Measurements from ENCODE around the gene USP48. TPM values are rescaled to one million over a fixed set of nuclear protein-coding genes. Genes with fewer than 3 reads are reported as not detected.

Gene USP48
- total and polyA plus RNA-seq, 2 of the 13 experiments (the other 11 are each of a cell fraction or from before 2014, with no cell fraction given) = 30.4 to 30.7 TPM

DNA sequence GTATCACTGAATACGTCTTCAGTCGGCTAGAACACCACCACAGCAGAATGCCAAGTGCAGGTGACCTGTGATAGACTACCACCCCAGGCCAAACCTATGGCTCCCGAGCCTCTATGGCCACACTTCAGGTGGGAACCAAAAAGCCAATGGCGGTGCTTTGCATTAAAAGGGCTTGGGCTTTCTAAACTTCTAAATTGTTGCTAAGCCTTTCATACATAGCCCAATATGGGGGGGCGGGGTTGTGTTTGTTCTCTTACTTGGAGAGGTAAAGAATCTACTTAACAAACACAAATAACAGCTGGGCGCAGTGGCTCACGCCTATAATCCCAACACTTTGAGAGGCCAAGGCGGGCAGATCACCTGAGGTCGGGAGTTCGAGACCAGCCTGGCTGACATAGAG lies 19.7 kb downstream of the USP48 start (continued):
- TF ChIP-seq ZNF543 (CRISPR knock-in tag; IDR thresholded peaks at IDR 0.05) = no peak
- TF ChIP-seq, protein P1, sequence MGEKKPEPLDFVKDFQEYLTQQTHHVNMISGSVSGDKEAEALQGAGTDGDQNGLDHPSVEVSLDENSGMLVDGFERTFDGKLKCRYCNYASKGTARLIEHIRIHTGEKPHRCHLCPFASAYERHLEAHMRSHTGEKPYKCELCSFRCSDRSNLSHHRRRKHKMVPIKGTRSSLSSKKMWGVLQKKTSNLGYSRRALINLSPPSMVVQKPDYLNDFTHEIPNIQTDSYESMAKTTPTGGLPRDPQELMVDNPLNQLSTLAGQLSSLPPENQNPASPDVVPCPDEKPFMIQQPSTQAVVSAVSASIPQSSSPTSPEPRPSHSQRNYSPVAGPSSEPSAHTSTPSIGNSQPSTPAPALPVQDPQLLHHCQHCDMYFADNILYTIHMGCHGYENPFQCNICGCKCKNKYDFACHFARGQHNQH (CRISPR knock-in tag; IDR thresholded peaks at IDR 0.05) = no peak
- no peak for TF ChIP-seq ZNF484 (CRISPR knock-in tag; IDR thresholded peaks at IDR 0.05; ENCODE audit: borderline replicate concordance, low read depth)
- TF ChIP-seq CHD4 (IDR thresholded peaks at IDR 0.05; ENCODE audit: borderline replicate concordance, low read length) = no peak
- no peak for TF ChIP-seq MEIS2 (CRISPR knock-in tag; IDR thresholded peaks at IDR 0.05)
- TF ChIP-seq ZNF446 (CRISPR knock-in tag; IDR thresholded peaks at IDR 0.05) = no peak
- no peak for TF ChIP-seq ATF7-NPFF (CRISPR knock-in tag; IDR thresholded peaks at IDR 0.05; ENCODE audit: low read depth)

- H3K27ac ChIP-seq (ENCODE audit: extremely low read length, insufficient read depth, low read length) = no peak overlapping the region
- in situ Hi-C loops (cut with HindIII; ENCODE audit: extremely low pct_ligation_motif_present, low pct_unique_long_range_greater_than_20kb) = no loop called here
- intact Hi-C loops (cut with micrococcal nuclease; ENCODE audit: unreplicated experiment) = no loop called here
- H3K36me3 ChIP-seq (replicated peaks in 1 of 2; ENCODE audit: control insufficient read depth in 1 of 2, insufficient read depth in 2 of 2, low read length in 2 of 2) = 0 out of 5 replicates have a peak, but pooled peaks cover 0 to 2% of the 10 kb centered on the region in 2 experiments
- peaks cover 66% of the 10 kb centered on the region for H3K79me2 ChIP-seq (ENCODE audit: insufficient read depth, low read length)
- BruUV-seq (replicated peaks) = no TSS peak
- no peak overlapping the region for H2AFZ ChIP-seq (ENCODE audit: low read length)
- WGBS (ENCODE audit: low lambda C conversion rate) = 99% methylated on average over 8 of the region's 8 CpGs
- POLR2A ChIA-PET = no interaction called here
- H3K4me1 ChIP-seq (ENCODE audit: insufficient read depth, low read length) = peaks cover 19% of the 10 kb centered on the region
- no peaks in the 10 kb centered on the region for H3K27me3 ChIP-seq (ENCODE audit: control insufficient read depth in 1 of 2, insufficient read depth in 2 of 2, low read length in 2 of 2)
- no peak for ATAC-seq
- DNase-seq (ENCODE audit: low spot score) = no peak
- FAIRE-seq = no peak
- CTCF ChIA-PET (ENCODE audit: low intra/inter-chr PET ratio, low total read pairs) = no interaction called here
- no peak overlapping the region for H3K9ac ChIP-seq (ENCODE audit: insufficient read depth, low read depth, low read length)
- no peak overlapping the region for H3K4me3 ChIP-seq (replicated peaks in 1 of 3; ENCODE audit: insufficient read depth in 1 of 3, low read depth in 2 of 3, low read length in 3 of 3)
- no peaks in the 10 kb centered on the region for H3K9me3 ChIP-seq (ENCODE audit: low read length)
- peaks cover 19% of the 10 kb centered on the region for H4K20me1 ChIP-seq (ENCODE audit: insufficient read depth, low read length)
- no peak overlapping the region for H3K4me2 ChIP-seq (ENCODE audit: low read depth, low read length)
- no peak for TF ChIP-seq ZNF703 (CRISPR knock-in tag; IDR thresholded peaks at IDR 0.05; ENCODE audit: borderline replicate concordance)
- no peak for TF ChIP-seq PCBP1 (IDR thresholded peaks at IDR 0.05; ENCODE audit: borderline replicate concordance, low read depth, low read length)
- TF ChIP-seq, protein P2, sequence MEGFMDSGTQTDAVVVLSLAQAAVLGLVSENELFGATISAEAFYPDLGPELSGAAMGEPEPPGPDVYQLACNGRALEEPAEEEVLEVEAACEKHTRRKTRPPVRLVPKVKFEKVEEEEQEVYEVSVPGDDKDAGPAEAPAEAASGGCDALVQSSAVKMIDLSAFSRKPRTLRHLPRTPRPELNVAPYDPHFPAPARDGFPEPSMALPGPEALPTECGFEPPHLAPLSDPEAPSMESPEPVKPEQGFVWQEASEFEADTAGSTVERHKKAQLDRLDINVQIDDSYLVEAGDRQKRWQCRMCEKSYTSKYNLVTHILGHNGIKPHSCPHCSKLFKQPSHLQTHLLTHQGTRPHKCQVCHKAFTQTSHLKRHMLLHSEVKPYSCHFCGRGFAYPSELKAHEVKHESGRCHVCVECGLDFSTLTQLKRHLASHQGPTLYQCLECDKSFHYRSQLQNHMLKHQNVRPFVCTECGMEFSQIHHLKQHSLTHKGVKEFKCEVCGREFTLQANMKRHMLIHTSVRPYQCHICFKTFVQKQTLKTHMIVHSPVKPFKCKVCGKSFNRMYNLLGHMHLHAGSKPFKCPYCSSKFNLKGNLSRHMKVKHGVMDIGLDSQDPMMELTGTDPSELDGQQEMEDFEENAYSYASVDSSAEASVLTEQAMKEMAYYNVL (CRISPR knock-in tag; IDR thresholded peaks at IDR 0.05; ENCODE audit: borderline replicate concordance) = no peak
- TF ChIP-seq TBP (CRISPR knock-in tag; IDR thresholded peaks at IDR 0.05) = no peak
- TF ChIP-seq ZNF431 (CRISPR knock-in tag; IDR thresholded peaks at IDR 0.05; ENCODE audit: borderline replicate concordance, low read depth) = no peak
- TF ChIP-seq FOXP1 (IDR thresholded peaks at IDR 0.05) = no peak
- TF ChIP-seq FOXP1 (CRISPR knock-in tag; IDR thresholded peaks at IDR 0.05) = no peak
- TF ChIP-seq JUN (CRISPR knock-in tag; IDR thresholded peaks at IDR 0.05) = no peak
- no peak for TF ChIP-seq MED8 (CRISPR knock-in tag; IDR thresholded peaks at IDR 0.05; ENCODE audit: insufficient replicate concordance)
Measured at GRCh38 chr1:21762022-21762404, 20.9 kb downstream of the USP48 start.
